SK-N-SH treated with all-trans-retinoic acid at 6 μM for 48 hours (cell line): Measurements from ENCODE around the gene LAMA3.

Experiments used
- ARNTL ChIP-seq: fragments of 450-650 bp; formaldehyde crosslinking; IDR thresholded peaks from 2 replicates; pipeline ENCODE4 v1.5.0; 2020; ENCODE audit warnings: low read depth, mild to moderate bottlenecking, moderate library complexity, borderline replicate concordance
- BACH2 ChIP-seq: fragments of 250-450 bp; sonication (Bioruptor Pico); IDR thresholded peaks from 2 replicates; pipeline ENCODE4 v1.9.0; 2021; ENCODE audit warnings: mild to moderate bottlenecking, borderline replicate concordance
- CSDC2 ChIP-seq: fragments of 250-450 bp; sonication (Bioruptor Pico); IDR thresholded peaks from 2 replicates; pipeline ENCODE4 v1.5.0; 2020; ENCODE audit warnings: mild to moderate bottlenecking, moderate library complexity
- CSRNP3 ChIP-seq: fragments of 250-450 bp; sonication (Bioruptor Pico); IDR thresholded peaks from 2 replicates; pipeline ENCODE4 v1.5.1; 2021; ENCODE audit warnings: mild to moderate bottlenecking, moderate library complexity
- ESRRG ChIP-seq: fragments of 250-450 bp; sonication (Bioruptor Pico); IDR thresholded peaks from 2 replicates; pipeline ENCODE4 v1.6.1; 2021; ENCODE audit warnings: mild to moderate bottlenecking
- OSR1 ChIP-seq: fragments of 250-450 bp; sonication (Bioruptor Pico); IDR thresholded peaks from 2 replicates; pipeline ENCODE4 v1.8.0; 2022; ENCODE audit warnings: moderate library complexity, mild to moderate bottlenecking, inconsistent platforms
- PATZ1 ChIP-seq: fragments of 250-450 bp; sonication (Bioruptor Pico); IDR thresholded peaks from 2 replicates; pipeline ENCODE4 v1.8.0; 2020; ENCODE audit warnings: mild to moderate bottlenecking, moderate library complexity, borderline replicate concordance
- PPARA ChIP-seq: fragments of 250-450 bp; sonication (Bioruptor Pico); IDR thresholded peaks from 2 replicates; pipeline ENCODE4 v1.5.0; 2020; ENCODE audit warnings: mild to moderate bottlenecking, borderline replicate concordance
- SNAI2 ChIP-seq: fragments of 250-450 bp; sonication (Bioruptor Pico); IDR thresholded peaks from 2 replicates; pipeline ENCODE4 v1.5.0; 2020; ENCODE audit warnings: mild to moderate bottlenecking, moderate library complexity
- ZFP3 ChIP-seq: fragments of 250-450 bp; sonication (Bioruptor Pico); IDR thresholded peaks from 2 replicates; pipeline ENCODE4 v1.5.0; 2020; ENCODE audit warnings: mild to moderate bottlenecking, moderate library complexity
- ZFP30 ChIP-seq: fragments of 450-650 bp; formaldehyde crosslinking; IDR thresholded peaks from 2 replicates; pipeline ENCODE4 v1.5.0; 2022; ENCODE audit warnings: mild to moderate bottlenecking, moderate library complexity
- ZNF8 ChIP-seq: fragments of 450-650 bp; formaldehyde crosslinking; IDR thresholded peaks from 2 replicates; pipeline ENCODE4 v1.5.0; 2020; ENCODE audit warnings: mild to moderate bottlenecking, moderate library complexity

GRCh38 chr18:23855721-23856120 is 166.5 kb downstream of the LAMA3 start:
- TF ChIP-seq ZFP30 (CRISPR knock-in tag) (no peak), PATZ1 (no peak), ZFP3 (CRISPR knock-in tag) (no peak), CSDC2 (no peak), OSR1 (CRISPR knock-in tag) (no peak), ARNTL (CRISPR knock-in tag) (no peak), ESRRG (no peak), ZNF8 (CRISPR knock-in tag) (no peak), SNAI2 (CRISPR knock-in tag) (no peak), CSRNP3 (CRISPR knock-in tag) (no peak), PPARA (CRISPR knock-in tag) (no peak), BACH2 (CRISPR knock-in tag) (no peak)
